Measurements from ENCODE around the gene ARHGAP40.

DNA sequence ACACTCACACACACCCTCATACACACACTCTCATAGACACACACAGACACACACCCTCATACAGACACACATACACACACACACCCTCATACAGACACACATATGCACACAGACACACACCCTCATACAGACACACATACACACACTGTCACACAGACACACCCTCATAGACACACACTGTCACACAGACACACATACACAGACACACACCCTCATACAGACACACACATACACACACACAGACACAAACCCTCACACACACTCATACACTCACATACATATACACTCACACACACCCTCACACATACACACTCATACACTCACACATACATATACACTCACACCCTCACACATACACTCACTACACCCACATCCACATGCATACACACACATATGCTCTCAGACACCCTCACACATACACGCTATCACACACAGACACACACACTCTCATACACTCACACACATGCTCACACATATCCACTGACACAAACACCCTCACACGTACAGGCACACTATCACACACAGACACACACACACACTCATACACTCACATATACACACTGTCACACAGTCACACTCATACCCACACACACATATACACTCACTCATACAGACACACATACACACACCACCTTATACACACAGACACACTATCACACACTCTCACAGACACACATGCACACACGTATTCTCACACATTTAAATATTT, 11.5 kb upstream of the ARHGAP40 start:
- no peak for TF ChIP-seq FOS (IDR thresholded peaks at IDR 0.05; ENCODE audit: low read depth, low read length)
- no peak for TF ChIP-seq MXI1 (IDR thresholded peaks at IDR 0.05; ENCODE audit: borderline replicate concordance, low read depth, low read length)
- no peak for TF ChIP-seq CTCF (conservative IDR thresholded peaks at IDR 0.05; ENCODE audit: low read depth, low read length)
- no peak for TF ChIP-seq POLR2A (IDR thresholded peaks at IDR 0.05; ENCODE audit: low read depth, low read length)
- TF ChIP-seq CEBPB (IDR thresholded peaks at IDR 0.05; ENCODE audit: low read depth, low read length) = no peak
- TF ChIP-seq NFE2L2 (IDR thresholded peaks at IDR 0.05; ENCODE audit: low read depth, low read length) = no peak
- no peak for TF ChIP-seq SMC3 (IDR thresholded peaks at IDR 0.05; ENCODE audit: low read depth, low read length)
- no peak for TF ChIP-seq MAFK (IDR thresholded peaks at IDR 0.05; ENCODE audit: low read depth, low read length)
- TF ChIP-seq CHD1 (IDR thresholded peaks at IDR 0.05; ENCODE audit: low read depth, low read length) = no peak
- no peak for TF ChIP-seq RFX5 (IDR thresholded peaks at IDR 0.05; ENCODE audit: low read depth, low read length)
- TF ChIP-seq RCOR1 (IDR thresholded peaks at IDR 0.05; ENCODE audit: insufficient replicate concordance, low read length) = no peak

All from IMR-90 (cell line).